DMS 273 treated with DMSO at 0.1 percent for 48 hours (cell line): ENCODE results near the gene ALPK3.

Experiments
- DNase-seq: peaks from one replicate; lab custom pipeline; 2025; lab: John Stamatoyannopoulos, UW

ALPK3 gene

GRCh38 chr15:84816694-84817465 lies at the start of gene ALPK3:
ALPK3 (plus strand) TSS chr15:84817356; CDS start chr15:84817453, 97 bp downstream.
- no peak for DNase-seq

- DNase-seq, result no peak
Measured at GRCh38 chr15:84772031-84772430, 45.1 kb upstream of the ALPK3 start.

- no peak for DNase-seq
Measured at GRCh38 chr15:84772467-84772866, 44.7 kb upstream of the ALPK3 start.

- no peak for DNase-seq
Measured at GRCh38 chr15:84773716-84774115, 43.4 kb upstream of the ALPK3 start.

GRCh38 chr15:84775867-84776449 lies 41.2 kb upstream of the ALPK3 start:
- no peak for DNase-seq

- DNase-seq, result no peak
Measured at GRCh38 chr15:84778194-84778593, 39.0 kb upstream of the ALPK3 start.

- no peak for DNase-seq
Measured at GRCh38 chr15:84780492-84780891, 36.7 kb upstream of the ALPK3 start.

- no peak for DNase-seq
Measured at GRCh38 chr15:84781495-84781894, 35.7 kb upstream of the ALPK3 start.

GRCh38 chr15:84782346-84782745 lies 34.8 kb upstream of the ALPK3 start:
- DNase-seq, result no peak

- DNase-seq, result no peak
Measured at GRCh38 chr15:84783493-84784251, 33.5 kb upstream of the ALPK3 start.

- DNase-seq, result no peak
Measured at GRCh38 chr15:84784262-84784661, 32.9 kb upstream of the ALPK3 start.

GRCh38 chr15:84785053-84785452 lies 32.1 kb upstream of the ALPK3 start:
- no peak for DNase-seq

- DNase-seq, result no peak
Measured at GRCh38 chr15:84788500-84788899, 28.7 kb upstream of the ALPK3 start.

GRCh38 chr15:84789762-84790161 lies 27.4 kb upstream of the ALPK3 start:
- no peak for DNase-seq

GRCh38 chr15:84790676-84791075 lies 26.5 kb upstream of the ALPK3 start:
- no peak for DNase-seq

GRCh38 chr15:84791763-84792162 lies 25.4 kb upstream of the ALPK3 start:
- DNase-seq, result no peak

GRCh38 chr15:84793431-84794161 lies 23.6 kb upstream of the ALPK3 start:
- DNase-seq, result no peak

- no peak for DNase-seq
Measured at GRCh38 chr15:84794162-84794547, 23.0 kb upstream of the ALPK3 start.

GRCh38 chr15:84795186-84795585 lies 22.0 kb upstream of the ALPK3 start:
- no peak for DNase-seq

GRCh38 chr15:84797212-84797611 lies 19.9 kb upstream of the ALPK3 start:
- DNase-seq, result no peak

- DNase-seq, result no peak
Measured at GRCh38 chr15:84797801-84798200, 19.4 kb upstream of the ALPK3 start.

- no peak for DNase-seq
Measured at GRCh38 chr15:84798436-84798946, 18.7 kb upstream of the ALPK3 start.
